ENCODE data around the gene SIRPG.
"Not testable (repeated sequence)": the region's sequence is repeated elsewhere in the genome, so short reads cannot be mapped to it uniquely, and the experiment has no call there.

Gene SIRPG

GRCh38 chr20:1635291-1635979, 22.1 kb downstream of the SIRPG start:
- no peak for DNase-seq

- no peak for DNase-seq
These were observed 24.0 kb downstream of the SIRPG start for GRCh38 chr20:1633535-1633934.

GRCh38 chr20:1632178-1632577, 25.4 kb downstream of the SIRPG start:
- no peak for DNase-seq

GRCh38 chr20:1631309-1632151, 26.0 kb downstream of the SIRPG start:
- no peak for DNase-seq

DNA sequence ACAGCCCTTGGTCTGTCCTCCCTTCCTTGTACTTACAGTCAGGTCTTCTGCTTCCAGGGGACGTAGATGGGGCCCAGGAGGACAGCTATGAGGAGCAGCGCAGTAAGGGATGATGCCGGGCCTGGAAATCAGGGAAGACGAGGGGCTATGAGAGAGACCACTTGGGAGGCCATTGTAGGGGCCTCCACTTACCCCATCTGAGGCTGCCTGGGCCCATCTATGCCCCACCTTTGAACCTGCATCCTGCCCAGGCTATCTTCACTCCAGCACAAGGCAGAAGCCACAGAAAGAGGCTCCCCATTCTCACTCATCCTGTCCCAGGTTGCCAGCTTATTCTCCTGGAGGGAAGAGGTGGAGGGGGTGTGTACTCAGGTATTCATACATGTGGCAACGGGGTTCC, 27.4 kb downstream of the SIRPG start:
- no peak for DNase-seq

- DNase-seq, result no peak
These were observed 28.3 kb downstream of the SIRPG start for GRCh38 chr20:1629321-1629720.

- no peak for DNase-seq
These were observed 29.0 kb downstream of the SIRPG start for GRCh38 chr20:1628621-1629020.

DNA sequence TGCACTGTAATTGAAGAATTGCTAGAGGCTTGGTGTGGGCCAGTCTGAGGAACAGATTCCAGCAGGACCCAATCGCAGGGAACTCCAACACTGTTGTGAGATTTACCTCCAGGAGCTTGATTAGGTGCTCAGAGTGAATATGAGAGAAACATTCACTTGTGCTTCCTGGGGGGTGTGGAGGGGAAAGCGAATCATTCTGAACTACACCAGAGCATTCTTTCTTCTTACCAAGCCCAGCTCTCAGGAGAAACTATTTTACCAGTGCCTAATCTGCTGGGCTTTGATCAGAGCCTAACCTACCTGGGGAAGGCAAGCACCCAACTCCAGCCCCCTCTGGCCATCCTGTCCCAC, 30.4 kb downstream of the SIRPG start:
- no peak for DNase-seq

DNA sequence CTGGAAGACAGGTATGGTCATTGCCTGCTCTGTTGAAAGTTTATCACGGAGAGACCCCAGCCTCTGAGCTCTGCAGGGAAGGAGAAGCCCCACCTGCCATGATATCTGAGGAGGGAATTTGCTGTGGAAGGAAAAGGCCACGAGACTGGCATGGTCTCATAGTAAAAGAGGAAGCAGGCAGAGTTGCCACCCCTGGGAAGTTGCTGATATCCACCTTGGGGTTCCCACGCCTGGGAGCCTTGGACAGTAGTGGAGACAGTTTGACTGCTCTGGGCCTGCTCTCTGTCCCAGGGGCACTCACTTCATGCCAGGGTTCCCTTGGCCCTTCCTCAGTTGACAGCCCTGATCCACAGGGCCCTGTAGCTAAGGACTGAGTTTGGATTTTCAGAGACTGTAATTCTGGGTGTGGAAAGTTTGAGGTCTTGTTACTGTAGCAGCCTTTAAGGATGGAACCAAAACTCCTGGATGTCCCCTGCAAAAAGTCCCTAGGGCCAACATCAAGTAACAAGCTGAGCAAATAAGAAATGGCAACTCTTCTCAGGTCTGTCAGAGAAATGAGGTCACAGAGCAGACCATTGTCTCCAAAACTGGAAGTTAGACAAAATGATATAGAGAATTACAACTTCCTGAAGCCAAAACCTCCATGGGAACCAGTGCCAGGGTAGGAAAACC, 30.9 kb downstream of the SIRPG start:
- no peak for DNase-seq

GRCh38 chr20:1625083-1625690, 32.4 kb downstream of the SIRPG start:
- no peak for DNase-seq

GRCh38 chr20:1623501-1624205, 33.9 kb downstream of the SIRPG start:
- no peak for DNase-seq

GRCh38 chr20:1622450-1622849, 35.1 kb downstream of the SIRPG start:
- DNase-seq, result no peak

DNA sequence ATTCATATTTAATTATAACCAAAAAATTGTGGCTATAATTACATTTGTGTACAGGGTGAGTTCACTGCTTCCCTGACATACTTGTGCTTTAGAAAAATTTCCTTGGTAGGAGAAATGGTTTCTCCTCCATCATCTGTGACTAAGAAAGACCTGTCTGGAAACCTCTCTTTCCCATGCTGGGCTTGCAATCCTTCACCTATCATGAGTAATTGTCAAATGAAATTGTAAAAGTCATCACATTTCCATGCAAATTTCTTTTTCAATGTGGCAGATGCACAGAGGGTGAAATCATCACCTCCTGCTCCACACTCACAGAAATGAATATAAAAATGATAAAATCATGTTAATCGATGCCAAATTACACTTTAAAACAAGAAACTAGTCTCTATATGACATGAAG, 36.3 kb downstream of the SIRPG start:
- DNase-seq, result no peak

GRCh38 chr20:1619861-1620444, 37.6 kb downstream of the SIRPG start, which contains the start of gene SIRPB1:
Gene SIRPB1 (minus strand): TSS chr20:1620009. CDS start chr20:1619944, 65 bp downstream.
- no peak for DNase-seq

- no peak for DNase-seq
These were observed 38.5 kb downstream of the SIRPG start for GRCh38 chr20:1618954-1619540.

GRCh38 chr20:1618479-1618878, 39.1 kb downstream of the SIRPG start:
- DNase-seq, result no peak

DNA sequence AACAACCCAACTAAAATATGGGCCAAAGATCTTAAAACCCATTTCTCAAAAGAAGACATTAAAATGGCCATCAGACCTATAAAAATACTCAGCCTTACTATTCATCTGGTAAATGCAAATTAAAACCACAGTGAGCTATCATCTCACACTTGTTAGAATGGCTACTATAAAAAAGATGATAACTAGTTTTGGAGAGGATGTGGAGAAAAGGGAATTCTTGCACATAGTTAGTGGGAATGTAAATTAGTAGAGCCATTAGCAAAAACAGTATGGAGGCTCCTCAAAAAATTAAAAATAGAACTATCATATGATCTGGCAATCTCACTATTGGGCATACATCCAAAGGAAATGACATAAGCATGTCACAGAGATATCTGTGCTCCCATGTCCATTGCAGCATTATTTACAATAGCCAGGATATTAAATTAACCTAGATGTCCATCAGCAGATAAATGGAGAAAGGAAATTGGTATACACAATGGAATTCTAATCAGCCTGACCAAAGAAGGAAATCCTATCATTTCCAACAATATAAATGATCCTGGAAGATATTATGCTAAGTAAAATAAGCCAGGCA, 40.6 kb downstream of the SIRPG start:
- no peak for DNase-seq

DNA sequence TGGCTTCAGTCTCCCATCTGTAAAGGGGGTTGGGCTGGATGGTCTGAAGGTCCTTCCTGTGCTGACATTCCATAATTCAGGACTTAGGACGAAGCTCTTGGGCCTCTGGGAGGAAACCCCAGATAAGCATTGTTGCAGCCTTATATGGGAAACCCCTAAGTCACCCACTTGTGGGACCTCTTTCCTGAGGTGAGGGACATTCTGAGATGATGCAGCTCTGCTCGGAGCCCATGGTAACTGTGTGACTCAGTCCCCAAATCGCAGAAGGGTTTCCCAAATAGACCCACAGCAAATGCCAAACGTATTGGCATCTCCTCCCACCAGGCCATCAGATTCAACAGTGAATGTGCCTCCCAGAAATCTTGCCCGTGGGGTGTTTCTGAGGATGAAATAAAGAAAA, 47.2 kb downstream of the SIRPG start:
- not testable (repeated sequence) for DNase-seq

DNA sequence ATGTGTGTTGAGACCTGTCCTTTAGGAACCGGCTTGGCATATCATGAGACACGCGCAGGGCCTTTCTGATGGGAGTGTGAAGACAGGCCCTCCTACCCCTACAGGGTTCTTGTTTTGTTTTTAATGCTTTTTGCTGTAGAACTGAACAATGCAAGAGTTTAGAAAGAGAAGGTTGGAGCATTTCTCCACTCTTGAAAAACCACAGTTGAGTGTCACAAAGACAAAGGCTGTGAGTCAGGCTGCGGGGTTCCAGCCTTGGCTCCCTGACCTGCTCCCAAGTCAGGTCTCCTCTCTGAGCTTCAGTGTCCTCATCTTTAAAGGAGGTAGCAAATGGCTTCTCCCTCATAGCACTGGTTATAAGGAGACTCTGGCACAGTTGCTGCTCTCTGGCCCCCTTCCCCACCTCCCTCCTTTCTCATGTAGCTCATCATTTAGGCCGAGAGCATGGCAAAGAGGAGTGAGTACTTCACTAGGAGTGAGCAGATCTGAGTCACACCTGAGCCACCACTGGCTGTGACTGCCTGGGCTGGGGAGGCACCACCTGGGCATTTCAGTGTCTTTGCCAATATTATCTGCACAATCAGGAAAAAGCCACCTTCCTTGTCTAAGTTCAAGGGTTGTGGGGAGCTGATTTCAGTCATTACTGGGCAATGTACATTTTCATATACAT, 48.8 kb downstream of the SIRPG start:
- not testable (repeated sequence) for DNase-seq

DNA sequence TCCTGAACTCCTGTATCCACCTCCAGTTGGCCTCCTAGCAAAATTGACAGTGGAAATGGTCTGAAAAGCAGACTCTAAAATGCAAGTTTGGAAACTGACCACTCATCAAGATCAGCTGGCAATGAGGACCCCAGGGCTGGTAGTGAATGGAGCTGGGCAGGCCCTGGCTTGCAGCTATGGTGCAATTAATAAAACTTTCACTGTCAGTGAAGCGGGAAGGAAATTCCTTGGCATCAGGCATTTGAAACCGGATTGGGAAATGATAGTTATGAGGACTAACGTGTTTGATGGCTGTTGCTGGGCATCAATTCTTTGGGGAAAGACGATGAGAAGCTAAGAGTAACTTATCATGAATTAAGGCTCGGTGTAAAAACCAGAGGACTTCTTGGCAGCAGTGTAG, 56.8 kb downstream of the SIRPG start:
- no peak for DNase-seq

DNA sequence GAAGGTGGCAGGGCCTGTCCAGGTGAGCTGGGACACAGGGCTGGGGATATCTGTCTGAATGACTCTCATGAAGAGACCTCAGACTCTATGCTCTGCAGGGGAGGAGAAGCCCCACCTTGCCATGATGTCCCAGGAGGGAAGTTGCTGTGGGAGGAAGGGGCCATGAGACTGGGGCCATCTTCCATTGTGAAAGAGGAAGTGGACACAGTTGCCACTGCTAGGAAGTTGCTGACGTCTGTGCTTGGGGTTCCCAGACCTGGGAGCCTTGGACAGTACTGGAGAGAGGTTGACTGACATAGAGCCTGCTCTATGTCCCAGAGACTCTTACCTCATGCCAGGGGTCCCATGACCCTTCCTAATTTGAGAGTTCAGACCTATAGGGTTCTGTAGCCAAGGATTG, 62.2 kb downstream of the SIRPG start:
- no peak for DNase-seq

Measured in NCI-H1105 (cell line).